Memory B cell (primary cell): ENCODE results near the gene LRP10.

Source experiments
- ATAC-seq: fragments of 150-1000 bp; cut with Tn5 transposase; 2 replicates; pipeline ENCODE4 v1.10.0; 2021; ENCODE audit warnings: low read depth, mild to moderate bottlenecking, moderate library complexity
- DNase-seq, 2 donors: peaks; one replicate each; pipeline ENCODE4 v3.0.0; 2022; ENCODE audit warnings: low spot score in 2 of 2
- H3K27ac Mint-ChIP-seq: one replicate; pipeline ENCODE4 v1.8.0; 2022; ENCODE audit warnings: mild to moderate bottlenecking, moderate library complexity, mixed read lengths
- H3K27me3 Mint-ChIP-seq: one replicate; pipeline ENCODE4 v1.8.0; 2022; ENCODE audit warnings: mixed read lengths
- H3K36me3 Mint-ChIP-seq: one replicate; pipeline ENCODE4 v1.8.0; 2022; ENCODE audit warnings: mild to moderate bottlenecking, mixed read lengths
- H3K4me1 Mint-ChIP-seq: one replicate; pipeline ENCODE4 v1.8.0; 2022; ENCODE audit warnings: mixed read lengths
- H3K4me3 Mint-ChIP-seq: one replicate; pipeline ENCODE4 v1.8.0; 2022; ENCODE audit warnings: mild to moderate bottlenecking, moderate library complexity, mixed read lengths
- H3K9me3 Mint-ChIP-seq: one replicate; pipeline ENCODE4 v1.8.0; 2022; ENCODE audit warnings: mixed read lengths

LRP10 gene

DNA sequence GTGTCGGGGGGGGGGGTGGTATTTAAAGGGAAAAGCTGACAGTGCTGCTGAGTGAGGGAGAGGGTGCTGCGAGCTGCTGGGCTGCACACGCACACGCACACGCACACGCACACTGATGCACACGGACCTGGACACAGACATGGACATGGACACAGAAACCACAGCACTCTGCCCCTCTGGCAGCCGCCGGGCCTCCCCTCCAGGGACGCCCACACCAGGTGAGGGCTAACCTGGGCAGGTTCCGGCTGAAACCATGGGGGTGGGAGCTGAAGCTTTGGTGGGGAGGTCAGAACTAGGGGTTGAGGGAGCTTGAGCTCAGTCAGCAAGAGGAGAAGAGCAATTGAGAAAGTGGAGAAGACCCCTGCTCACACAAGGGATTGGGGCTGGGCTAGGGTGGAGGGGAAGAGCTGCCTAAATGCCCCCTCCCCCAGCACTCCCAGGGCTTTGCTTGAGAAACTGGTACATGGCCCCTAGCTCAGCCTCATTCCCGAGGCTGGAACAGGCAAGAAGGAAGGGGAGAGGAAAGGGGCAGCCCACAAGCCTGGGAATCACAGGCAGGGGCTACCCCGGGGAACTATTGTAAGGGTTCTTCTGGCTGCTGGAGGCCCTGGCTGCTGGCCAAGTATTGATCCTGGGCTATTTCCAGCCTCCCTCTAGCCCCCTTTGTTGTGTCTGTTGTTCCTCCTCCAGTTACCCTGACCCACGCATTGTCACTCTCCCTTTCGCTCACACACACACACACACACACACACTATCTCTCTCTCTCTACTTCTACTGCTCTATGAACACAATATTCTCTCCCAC, 11.8 kb downstream of the LRP10 start, which contains the start of gene REM2:
Gene REM2, plus strand, starts transcription at position 50 of the 804 bp plus-strand sequence. Its CDS starts 66 bp downstream, at position 116.
- Mint-ChIP-seq H3K36me3 (peaks cover 9% of the 10 kb centered on the region), H3K27me3 (no peaks in the 10 kb centered on the region), H3K9me3 (no peaks in the 10 kb centered on the region), H3K27ac (peak within 1 kb of the TSS; percentile 19), H3K4me3 (no peak within 1 kb of the TSS), H3K4me1 (peaks cover 40% of the 10 kb centered on the region)
- no peak for DNase-seq
- no peak for ATAC-seq

DNA sequence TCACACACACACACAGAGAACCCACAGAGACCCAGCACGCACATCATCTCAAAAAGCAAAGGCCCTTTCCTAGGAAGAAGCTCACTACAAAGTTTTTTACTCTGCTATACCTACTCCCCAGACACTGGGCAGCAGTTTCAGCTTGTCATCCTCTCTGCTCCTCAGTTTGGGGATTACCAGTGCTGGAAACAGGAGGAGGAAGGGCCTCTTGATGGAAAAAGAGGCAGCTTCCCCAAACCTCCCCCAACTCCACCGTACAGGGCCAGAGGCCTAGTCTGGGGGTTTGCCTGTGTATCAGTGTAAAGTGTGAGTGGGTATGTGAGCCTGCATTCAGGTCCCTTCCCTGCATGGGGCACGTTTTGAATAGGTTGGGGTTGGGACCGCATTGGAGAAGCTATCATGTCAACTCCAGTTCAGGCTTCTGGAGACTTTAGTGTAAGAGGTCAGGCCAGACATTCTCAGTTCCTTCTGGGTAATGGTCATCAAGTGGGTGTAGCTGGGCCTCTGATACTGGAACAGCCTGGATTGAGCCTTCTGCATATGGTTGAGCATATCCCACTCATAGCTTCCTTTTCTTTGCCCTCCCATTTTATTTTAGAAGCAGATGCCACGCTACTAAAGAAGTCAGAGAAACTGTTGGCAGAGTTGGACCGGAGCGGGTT, 12.7 kb downstream of the LRP10 start:
- Mint-ChIP-seq H3K9me3 (no peaks in the 10 kb centered on the region), H3K4me1 (peaks cover 40% of the 10 kb centered on the region), H3K27me3 (no peaks in the 10 kb centered on the region), H3K4me3 (no peak overlapping the region), H3K27ac (no peak overlapping the region), H3K36me3 (peaks cover 3% of the 10 kb centered on the region)
- DNase-seq (no peak), ATAC-seq (no peak)

DNA sequence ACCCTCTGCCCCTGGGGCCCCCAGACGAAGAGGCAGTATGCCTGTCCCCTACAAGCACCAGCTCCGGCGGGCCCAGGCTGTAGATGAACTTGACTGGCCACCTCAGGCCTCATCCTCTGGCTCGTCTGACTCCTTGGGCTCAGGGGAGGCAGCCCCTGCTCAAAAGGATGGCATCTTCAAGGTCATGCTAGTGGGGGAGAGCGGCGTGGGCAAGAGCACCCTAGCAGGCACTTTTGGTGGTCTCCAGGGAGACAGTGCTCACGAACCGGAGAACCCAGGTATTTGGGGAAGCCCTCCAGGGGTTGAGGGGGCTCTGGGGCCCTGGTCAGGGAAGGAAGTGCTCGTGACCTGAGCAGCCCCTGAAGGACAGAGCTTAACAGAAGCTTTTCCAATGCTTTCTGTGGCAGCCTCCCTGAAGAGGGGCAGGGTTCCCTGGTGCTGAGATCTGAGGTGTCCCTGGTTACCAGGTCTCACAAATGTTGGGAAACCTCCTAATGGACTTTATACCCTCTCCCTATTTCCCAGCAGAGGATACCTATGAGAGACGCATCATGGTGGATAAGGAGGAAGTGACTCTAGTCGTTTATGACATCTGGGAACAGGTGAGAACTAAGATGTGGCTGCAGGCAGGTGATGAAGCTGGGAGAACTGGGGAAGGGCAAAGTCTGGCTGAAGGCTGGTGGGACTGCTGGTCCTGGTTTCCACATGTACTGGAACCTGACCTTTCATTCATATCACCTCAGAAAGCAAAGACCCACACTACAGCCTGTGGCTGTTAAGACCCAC, 13.4 kb downstream of the LRP10 start:
- no peaks in the 10 kb centered on the region for H3K36me3 Mint-ChIP-seq

DNA sequence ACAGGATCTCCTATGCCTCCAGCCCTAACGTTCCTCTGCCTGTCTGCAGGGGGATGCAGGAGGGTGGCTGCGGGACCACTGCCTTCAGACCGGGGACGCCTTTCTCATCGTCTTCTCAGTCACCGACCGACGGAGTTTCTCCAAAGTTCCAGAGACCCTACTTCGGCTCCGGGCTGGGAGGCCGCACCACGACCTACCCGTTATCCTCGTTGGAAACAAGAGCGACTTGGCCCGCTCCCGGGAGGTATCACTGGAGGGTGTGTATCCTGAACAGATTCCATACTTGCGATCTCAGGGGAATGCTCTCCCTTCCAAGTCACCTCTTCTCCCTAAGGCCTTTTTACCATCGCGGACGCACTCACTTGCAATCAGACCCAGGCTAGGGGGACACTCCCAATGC, 14.4 kb downstream of the LRP10 start:
- peak overlapping the region; percentile 90 for H3K4me3 Mint-ChIP-seq
- H3K36me3 Mint-ChIP-seq, result peaks cover 4% of the 10 kb centered on the region
- H3K4me1 Mint-ChIP-seq, result peaks cover 47% of the 10 kb centered on the region
- peak overlapping the region; percentile 94 for H3K27ac Mint-ChIP-seq
- DNase-seq (no peak), ATAC-seq (no peak)
- H3K27me3 Mint-ChIP-seq, result no peaks in the 10 kb centered on the region
- H3K9me3 Mint-ChIP-seq, result no peaks in the 10 kb centered on the region

More for the DNA sequence above, 13.4 kb downstream of the LRP10 start:
- DNase-seq, result no peak
- Mint-ChIP-seq H3K9me3 (no peaks in the 10 kb centered on the region), H3K4me3 (peak overlapping the region; percentile 28), H3K27me3 (no peaks in the 10 kb centered on the region), H3K27ac (no peak overlapping the region), H3K4me1 (peaks cover 42% of the 10 kb centered on the region)
- ATAC-seq, result no peak

DNA sequence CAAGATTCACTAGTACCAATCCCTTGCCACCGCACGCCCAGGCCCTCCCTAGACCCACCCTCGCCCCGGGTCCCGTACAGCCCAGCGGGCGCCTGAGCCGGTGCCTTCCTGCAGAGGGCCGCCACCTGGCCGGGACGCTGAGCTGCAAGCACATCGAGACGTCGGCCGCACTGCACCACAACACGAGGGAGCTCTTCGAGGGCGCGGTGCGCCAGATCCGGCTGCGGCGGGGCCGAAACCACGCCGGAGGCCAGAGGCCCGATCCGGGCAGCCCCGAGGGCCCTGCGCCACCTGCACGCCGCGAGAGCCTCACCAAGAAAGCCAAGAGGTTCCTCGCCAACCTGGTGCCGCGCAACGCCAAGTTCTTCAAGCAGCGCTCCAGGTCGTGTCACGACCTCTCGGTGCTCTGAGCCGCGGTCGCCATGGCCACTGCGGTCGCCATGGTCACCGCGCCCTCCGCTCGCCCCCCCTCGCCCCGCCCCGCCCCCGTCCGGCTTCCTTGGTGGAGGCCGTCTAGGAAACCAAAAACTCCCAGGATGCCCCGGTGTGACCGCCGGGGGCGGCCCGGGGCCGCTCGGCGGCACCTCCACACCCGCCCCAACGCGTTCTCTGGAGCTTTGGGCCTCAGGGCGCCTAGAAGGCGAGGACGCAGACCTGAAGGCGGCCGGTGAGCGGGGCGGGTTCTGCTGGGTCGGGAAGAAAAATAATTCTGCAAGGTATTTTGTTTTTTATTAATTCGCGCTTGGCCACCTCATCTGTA, 15.1 kb downstream of the LRP10 start:
- peak; percentile 63 for ATAC-seq
- H3K9me3 Mint-ChIP-seq, result no peaks in the 10 kb centered on the region
- peak; percentile 54 to 64 for DNase-seq
- H3K4me3 Mint-ChIP-seq, result peak overlapping the region; percentile 90
- peaks cover 4% of the 10 kb centered on the region for H3K36me3 Mint-ChIP-seq
- H3K4me1 Mint-ChIP-seq, result peaks cover 46% of the 10 kb centered on the region
- H3K27me3 Mint-ChIP-seq, result no peaks in the 10 kb centered on the region
- H3K27ac Mint-ChIP-seq, result peak overlapping the region; percentile 94

DNA sequence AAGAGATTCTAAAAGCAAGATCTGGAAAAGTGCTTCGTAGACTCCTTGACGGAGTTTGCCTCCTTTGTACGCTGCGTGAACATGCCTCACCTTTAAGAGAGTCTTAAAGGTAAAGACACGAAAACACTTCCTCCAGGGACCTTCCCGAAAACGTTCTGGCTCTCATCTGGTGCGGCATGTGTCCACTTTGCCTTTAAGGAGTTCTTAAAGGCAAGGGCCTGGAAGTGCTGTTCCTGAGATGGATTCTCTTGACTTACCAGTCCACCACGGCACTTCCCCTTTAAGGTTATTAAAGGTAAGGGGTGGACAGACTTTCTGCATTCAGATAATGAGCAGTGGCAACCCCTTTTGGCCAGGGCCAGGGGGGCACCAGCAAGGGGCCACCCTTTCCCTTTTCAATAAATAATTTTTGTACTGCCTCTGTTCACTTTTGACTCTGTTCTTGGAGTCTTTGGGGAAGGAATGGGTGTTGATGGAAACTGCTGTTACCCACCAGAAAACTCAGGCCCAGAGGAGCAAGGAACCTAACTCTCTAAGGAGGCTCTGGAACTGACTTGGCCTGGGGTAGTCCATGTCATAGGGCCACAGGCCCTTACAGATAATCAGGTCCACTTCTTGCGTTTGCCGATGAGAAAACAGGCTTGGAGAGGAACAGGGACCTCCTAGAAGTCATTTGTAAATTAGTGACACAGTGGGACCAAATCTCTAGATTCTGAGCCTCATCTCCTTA, 15.9 kb downstream of the LRP10 start:
- Mint-ChIP-seq H3K27me3 (no peaks in the 10 kb centered on the region), H3K27ac (peak overlapping the region; percentile 94), H3K4me1 (peaks cover 41% of the 10 kb centered on the region), H3K36me3 (peaks cover 4% of the 10 kb centered on the region), H3K9me3 (no peaks in the 10 kb centered on the region), H3K4me3 (peak overlapping the region; percentile 90)
- ATAC-seq (peak; percentile 25), DNase-seq (peak; percentile 22 to 31)

DNA sequence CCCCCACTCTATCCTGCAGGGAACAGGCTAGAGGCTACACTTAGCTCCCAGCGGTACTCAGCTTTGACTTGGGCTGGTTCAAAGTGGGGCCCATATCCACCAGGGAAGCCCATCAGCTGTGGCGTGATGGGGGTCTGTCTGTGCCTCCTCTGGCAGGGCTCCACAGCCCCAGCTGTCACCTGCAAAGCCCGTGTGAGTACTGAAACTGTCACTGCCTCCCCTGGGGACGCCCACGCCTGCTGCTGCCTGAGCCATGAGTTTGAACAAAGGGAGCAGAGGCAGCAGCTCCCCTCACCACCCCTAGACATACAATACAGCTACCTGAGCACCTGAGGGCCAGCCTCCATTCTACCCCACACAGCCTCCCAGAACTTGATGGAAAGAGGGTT, 16.4 kb downstream of the LRP10 start:
- peak; percentile 61 for ATAC-seq
- peaks cover 4% of the 10 kb centered on the region for H3K36me3 Mint-ChIP-seq
- H3K9me3 Mint-ChIP-seq, result no peaks in the 10 kb centered on the region
- peak overlapping the region; percentile 94 for H3K27ac Mint-ChIP-seq
- peak overlapping the region; percentile 90 for H3K4me3 Mint-ChIP-seq
- peaks cover 37% of the 10 kb centered on the region for H3K4me1 Mint-ChIP-seq
- peak; percentile 58 to 65 for DNase-seq
- H3K27me3 Mint-ChIP-seq, result no peaks in the 10 kb centered on the region

DNA sequence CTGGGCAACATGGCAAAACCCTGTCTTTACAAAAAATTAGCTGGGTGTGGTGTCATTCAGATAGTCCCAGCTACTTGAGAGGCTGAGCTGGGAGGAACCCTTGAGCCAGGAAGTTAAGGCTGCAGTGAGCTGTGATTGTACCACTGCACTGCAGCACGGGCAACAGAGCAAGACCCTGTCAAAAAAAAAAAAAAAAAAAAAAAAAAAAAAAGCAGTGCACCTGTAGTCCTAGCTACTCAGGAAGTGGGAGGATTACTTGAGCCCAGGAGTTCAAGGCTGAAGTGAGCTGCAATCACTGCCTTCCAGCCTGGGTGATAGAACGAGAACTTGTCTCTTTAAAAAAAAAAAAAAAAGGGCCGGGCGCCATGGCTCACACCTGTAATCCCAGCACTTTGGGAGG, 17.1 kb downstream of the LRP10 start:
- H3K4me1 Mint-ChIP-seq, result peaks cover 35% of the 10 kb centered on the region
- DNase-seq (peak in 1 of 2 donors; percentile 9), ATAC-seq (peak; percentile 31)

DNA sequence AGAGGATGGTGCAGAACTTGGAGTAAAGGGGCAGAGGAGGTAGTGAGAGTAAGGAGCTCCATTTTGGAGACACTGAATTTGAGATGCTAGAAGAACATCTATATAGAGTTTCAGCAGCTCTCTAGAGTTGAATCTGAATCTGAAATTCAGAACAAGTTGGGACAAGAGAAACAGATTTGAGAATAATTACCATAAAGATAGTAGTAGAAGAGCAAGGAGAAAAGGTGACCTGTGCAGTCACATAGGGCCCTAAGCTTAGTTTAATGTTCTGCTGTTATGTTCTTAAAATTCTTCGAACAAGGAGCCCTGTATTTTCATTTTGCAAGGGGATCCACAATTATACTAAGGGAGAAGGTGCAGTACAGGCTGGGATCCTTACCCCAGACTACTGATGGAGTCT, 18.9 kb downstream of the LRP10 start:
- peak overlapping the region; percentile 21 for H3K27ac Mint-ChIP-seq
- DNase-seq (no peak), ATAC-seq (no peak)
- H3K36me3 Mint-ChIP-seq, result peaks cover 7% of the 10 kb centered on the region
- peaks cover 27% of the 10 kb centered on the region for H3K4me1 Mint-ChIP-seq
- no peak overlapping the region for H3K4me3 Mint-ChIP-seq
- no peaks in the 10 kb centered on the region for H3K27me3 Mint-ChIP-seq
- no peaks in the 10 kb centered on the region for H3K9me3 Mint-ChIP-seq

More for the DNA sequence above, 17.1 kb downstream of the LRP10 start:
- H3K9me3 Mint-ChIP-seq, result no peaks in the 10 kb centered on the region
- no peaks in the 10 kb centered on the region for H3K27me3 Mint-ChIP-seq
- peak overlapping the region; percentile 94 for H3K27ac Mint-ChIP-seq
- H3K4me3 Mint-ChIP-seq, result peak overlapping the region; percentile 90
- peaks cover 7% of the 10 kb centered on the region for H3K36me3 Mint-ChIP-seq

DNA sequence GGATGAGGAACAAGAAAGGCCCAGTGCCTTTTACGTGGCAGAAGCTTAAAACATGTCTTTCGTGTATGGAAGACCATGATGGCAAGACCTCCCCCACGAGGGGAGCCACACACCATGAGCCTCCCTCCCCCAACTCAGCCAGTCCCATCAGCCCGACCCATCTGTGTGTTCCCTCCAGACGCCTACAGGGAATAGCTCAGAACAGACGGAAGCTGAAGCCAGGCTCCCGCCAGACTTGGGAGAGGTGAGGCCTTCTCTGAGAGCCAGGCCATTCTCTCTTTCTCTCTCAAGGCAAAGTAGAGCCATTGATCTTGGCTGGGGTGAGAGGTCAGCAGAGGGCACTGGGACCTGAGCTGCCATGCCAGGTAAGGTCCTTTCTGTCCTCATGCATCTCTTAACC, 20.9 kb downstream of the LRP10 start:
- Mint-ChIP-seq H3K36me3 (peaks cover 10% of the 10 kb centered on the region), H3K27me3 (no peaks in the 10 kb centered on the region), H3K4me1 (peaks cover 17% of the 10 kb centered on the region), H3K27ac (no peak overlapping the region), H3K4me3 (no peak overlapping the region), H3K9me3 (no peaks in the 10 kb centered on the region)
- no peak for ATAC-seq
- DNase-seq, result no peak

DNA sequence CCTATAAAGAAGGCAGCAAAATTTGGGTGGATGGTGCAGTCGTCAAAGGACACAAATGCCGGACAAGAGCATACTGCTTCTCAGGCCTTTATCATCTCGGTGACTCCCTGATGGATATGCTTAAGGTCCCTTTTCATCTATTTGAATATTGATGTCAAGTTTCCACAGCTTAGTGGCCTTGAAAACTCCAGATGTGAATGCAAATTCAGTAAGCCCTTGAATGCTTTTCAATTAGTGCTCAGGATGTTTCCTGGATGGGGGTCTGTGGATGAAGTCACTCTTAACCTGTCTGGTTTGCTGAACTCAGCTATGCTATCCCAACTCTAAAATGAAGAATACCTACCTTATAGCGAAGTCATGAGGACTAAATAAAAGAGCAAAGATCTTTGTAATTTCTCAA, 22.2 kb downstream of the LRP10 start:
- peaks cover 12% of the 10 kb centered on the region for H3K4me1 Mint-ChIP-seq
- H3K27ac Mint-ChIP-seq, result no peak overlapping the region
- H3K9me3 Mint-ChIP-seq, result no peaks in the 10 kb centered on the region
- H3K27me3 Mint-ChIP-seq, result no peaks in the 10 kb centered on the region
- ATAC-seq (no peak), DNase-seq (no peak)
- H3K36me3 Mint-ChIP-seq, result peaks cover 13% of the 10 kb centered on the region
- H3K4me3 Mint-ChIP-seq, result no peak overlapping the region

DNA sequence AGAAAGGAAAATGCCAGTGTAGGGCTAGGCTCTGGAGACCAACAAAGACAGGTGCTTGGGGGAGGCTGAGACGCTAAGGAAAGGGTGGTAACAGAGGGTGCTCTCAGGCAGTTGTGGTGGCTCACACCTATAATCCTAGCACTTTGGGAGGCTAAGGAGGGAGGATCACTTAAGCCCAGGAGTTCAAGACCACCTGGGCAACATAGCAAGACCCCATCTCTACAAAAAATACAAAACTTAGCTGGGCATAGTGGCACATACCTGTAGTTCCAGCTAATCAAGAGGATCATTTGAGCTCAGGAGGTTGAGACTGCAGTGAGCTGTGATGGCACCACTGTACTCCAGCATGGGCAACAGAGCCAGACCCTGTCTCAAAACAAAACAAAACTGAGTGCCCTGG, 23.9 kb downstream of the LRP10 start:
- no peaks in the 10 kb centered on the region for H3K27me3 Mint-ChIP-seq
- peaks cover 10% of the 10 kb centered on the region for H3K36me3 Mint-ChIP-seq
- no peak overlapping the region for H3K4me3 Mint-ChIP-seq
- H3K4me1 Mint-ChIP-seq, result peaks cover 7% of the 10 kb centered on the region
- DNase-seq (no peak), ATAC-seq (no peak)
- H3K9me3 Mint-ChIP-seq, result no peaks in the 10 kb centered on the region
- H3K27ac Mint-ChIP-seq, result no peak overlapping the region

DNA sequence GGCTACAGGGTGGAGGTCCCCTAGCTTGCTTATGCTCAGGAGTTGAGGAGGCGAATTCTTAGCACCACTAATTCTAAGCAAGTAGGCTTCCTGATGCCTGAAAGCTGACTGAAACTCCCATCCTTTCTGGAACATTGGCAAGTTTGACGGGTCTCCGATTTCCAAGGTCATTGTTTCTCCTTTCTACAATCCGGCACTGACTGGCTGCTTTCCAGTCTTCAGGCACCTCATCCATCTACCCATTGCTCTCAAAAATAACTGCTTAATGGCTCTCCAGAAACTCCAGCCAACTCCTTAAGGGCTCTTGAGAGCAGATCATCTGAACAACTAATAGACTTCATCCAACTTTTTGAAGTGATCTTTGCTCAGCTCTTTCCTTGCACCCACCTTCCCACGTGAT, 24.8 kb downstream of the LRP10 start:
- Mint-ChIP-seq H3K9me3 (no peaks in the 10 kb centered on the region), H3K27ac (peak overlapping the region; percentile 41), H3K36me3 (peaks cover 16% of the 10 kb centered on the region), H3K4me1 (peaks cover 7% of the 10 kb centered on the region), H3K4me3 (no peak overlapping the region), H3K27me3 (no peaks in the 10 kb centered on the region)
- ATAC-seq (no peak), DNase-seq (no peak)
